Esophagus muscularis mucosa (tissue), 4 donors: ENCODE measurements around the gene SLC6A2. TPM values are rescaled to one million over a fixed set of nuclear protein-coding genes. Genes with fewer than 3 reads are reported as not detected.

Experiments used
- DNase-seq: peaks from one replicate; pipeline ENCODE4 v3.0.0-alpha.2; 2017; ENCODE audit errors: extremely low spot score
- H3K27ac ChIP-seq, 4 donors: fragments of 200-600 bp; sonication (generic); replicated peaks in 1 of 4; 1 replicate in 3 of 4; 2 replicates in 1 of 4; pipeline ENCODE4 v1.5.1; 2016 to 2019; ENCODE audit warnings: mild to moderate bottlenecking in 1 of 4
- H3K27me3 ChIP-seq, 4 donors: fragments of 200-600 bp; sonication (generic); one replicate each; pipeline versions ENCODE4 v1.5.1 to v1.6.0; 2016 to 2019
- H3K36me3 ChIP-seq, 4 donors: fragments of 200-600 bp; sonication (generic); one replicate each; pipeline ENCODE4 v1.5.1; 2016 to 2019
- H3K4me1 ChIP-seq, 4 donors: fragments of 200-600 bp; sonication (generic); one replicate each; pipeline ENCODE4 v1.5.1; 2016 to 2019
- H3K4me3 ChIP-seq, 4 donors: fragments of 200-600 bp; sonication (generic); 1 replicate in 2 of 4; 2 replicates in 2 of 4; pipeline ENCODE4 v1.5.1; 2016 to 2019; ENCODE audit warnings: mild to moderate bottlenecking in 4 of 4, moderate library complexity in 1 of 4
- H3K9me3 ChIP-seq, 4 donors: fragments of 200-600 bp; sonication (generic); 1 replicate in 3 of 4; 2 replicates in 1 of 4; pipeline ENCODE4 v1.5.1; 2016 to 2019
- EP300 ChIP-seq: sonication (generic); formaldehyde crosslinking; IDR thresholded peaks from one replicate; pipeline ENCODE4 v1.6.1; 2017; ENCODE audit warnings: antibody characterized with exemption
- POLR2A ChIP-seq: fragments of 450-650 bp; IDR thresholded peaks from one replicate; pipeline ENCODE4 v1.6.1; 2017; ENCODE audit warnings: antibody characterized with exemption, moderate library complexity, mild to moderate bottlenecking, low read depth
- POLR2AphosphoS5 ChIP-seq, 2 donors: sonication (generic); formaldehyde crosslinking; IDR thresholded peaks; one replicate each; pipeline ENCODE4 v1.6.1; 2017; ENCODE audit warnings: antibody characterized with exemption in 2 of 2
- WGBS: methylation state at CpG from one replicate; pipeline ENCODE4 v1.1.5; 2018; 5-methylcytosine and 5-hydroxymethylcytosine counted together
- intact Hi-C: fragments of 100-400 bp; cut with DNase I; formaldehyde crosslinking; loops from one replicate; pipeline ENCODE4 v1.15.1; 2023
- total RNA-seq, 4 donors: library from RNA; depleted of rRNA; stranded (reverse); fragments of >200 nt; gene quantifications; one replicate each; pipeline versions ENCODE4 v1.1.0 to v1.2.1, GENCODE V29; 2016
- TF ChIP-seq, protein P1 (sequence below), 3 experiments: fragments of 200-600 bp in 2 of 3; fragments of 450-650 bp in 1 of 3; sonication (generic) in 2 of 3; IDR thresholded peaks; one replicate each; pipeline ENCODE4 v1.5.1; 2017 to 2019; ENCODE audit warnings: antibody characterized with exemption in 3 of 3, mild to moderate bottlenecking in 2 of 3, moderate library complexity in 1 of 3

Gene SLC6A2
- total RNA-seq, 4 donors from 2014 or later = 0.19 to 2.1 (median 1.00) TPM

GRCh38 chr16:55660026-55660425, 4.2 kb downstream of the SLC6A2 start:
- DNase-seq = no peak
- WGBS = 100% methylated on average over 1 of the region's 1 CpG
- H3K36me3 ChIP-seq = no peaks in the 10 kb centered on the region
- peaks cover 0 to 6% (median 0%) of the 10 kb centered on the region in 4 donors for H3K9me3 ChIP-seq
- TF ChIP-seq EP300 (no peak), POLR2A (no peak), POLR2AphosphoS5 (IDR thresholded peaks at IDR 0.05) (no peak)
- TF ChIP-seq, protein P1, sequence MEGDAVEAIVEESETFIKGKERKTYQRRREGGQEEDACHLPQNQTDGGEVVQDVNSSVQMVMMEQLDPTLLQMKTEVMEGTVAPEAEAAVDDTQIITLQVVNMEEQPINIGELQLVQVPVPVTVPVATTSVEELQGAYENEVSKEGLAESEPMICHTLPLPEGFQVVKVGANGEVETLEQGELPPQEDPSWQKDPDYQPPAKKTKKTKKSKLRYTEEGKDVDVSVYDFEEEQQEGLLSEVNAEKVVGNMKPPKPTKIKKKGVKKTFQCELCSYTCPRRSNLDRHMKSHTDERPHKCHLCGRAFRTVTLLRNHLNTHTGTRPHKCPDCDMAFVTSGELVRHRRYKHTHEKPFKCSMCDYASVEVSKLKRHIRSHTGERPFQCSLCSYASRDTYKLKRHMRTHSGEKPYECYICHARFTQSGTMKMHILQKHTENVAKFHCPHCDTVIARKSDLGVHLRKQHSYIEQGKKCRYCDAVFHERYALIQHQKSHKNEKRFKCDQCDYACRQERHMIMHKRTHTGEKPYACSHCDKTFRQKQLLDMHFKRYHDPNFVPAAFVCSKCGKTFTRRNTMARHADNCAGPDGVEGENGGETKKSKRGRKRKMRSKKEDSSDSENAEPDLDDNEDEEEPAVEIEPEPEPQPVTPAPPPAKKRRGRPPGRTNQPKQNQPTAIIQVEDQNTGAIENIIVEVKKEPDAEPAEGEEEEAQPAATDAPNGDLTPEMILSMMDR (IDR thresholded peaks at IDR 0.05) = no peak
- no peak overlapping the region for H3K4me3 ChIP-seq
- intact Hi-C loops = no loop called here
- peaks cover 15 to 33% (median 23%) of the 10 kb centered on the region in 4 donors for H3K4me1 ChIP-seq
- H3K27me3 ChIP-seq = peaks cover 0 to 40% (median 4%) of the 10 kb centered on the region in 4 donors
- no peak overlapping the region for H3K27ac ChIP-seq

DNA sequence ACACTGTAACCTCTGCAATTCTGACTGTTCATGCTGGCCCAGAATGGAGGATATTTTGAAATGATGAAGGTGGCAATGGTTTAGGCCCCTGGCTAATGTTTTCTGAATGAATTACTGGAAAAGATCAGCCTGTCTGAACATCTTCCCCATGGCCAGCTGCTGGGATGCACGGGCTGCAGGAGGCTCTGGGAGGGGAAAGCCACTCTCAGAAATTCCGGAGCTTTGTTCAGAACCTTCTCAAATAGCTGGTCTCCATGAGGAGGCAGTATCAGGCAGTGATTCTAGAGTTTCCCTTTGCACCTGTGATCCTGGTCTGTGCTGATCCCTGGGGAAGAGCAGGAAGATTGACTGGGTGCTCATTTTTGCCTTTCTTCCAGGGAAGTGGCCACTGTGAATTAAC, 5.0 kb downstream of the SLC6A2 start:
- H3K4me3 ChIP-seq = no peak overlapping the region
- H3K4me1 ChIP-seq = peaks cover 8 to 26% (median 17%) of the 10 kb centered on the region in 4 donors
- no peaks in the 10 kb centered on the region for H3K36me3 ChIP-seq
- peaks cover 0 to 32% (median 3%) of the 10 kb centered on the region in 4 donors for H3K27me3 ChIP-seq
- no peak overlapping the region for H3K27ac ChIP-seq
- TF ChIP-seq POLR2A (no peak), POLR2AphosphoS5 (IDR thresholded peaks at IDR 0.05) (no peak), EP300 (no peak)
- TF ChIP-seq, protein P1 (IDR thresholded peaks at IDR 0.05) = no peak
- DNase-seq = no peak
- WGBS = 92% methylated on average over 2 of the region's 2 CpGs
- intact Hi-C loops = no loop called here
- peaks cover 0 to 6% (median 0%) of the 10 kb centered on the region in 4 donors for H3K9me3 ChIP-seq

- peaks cover 0 to 23% (median 0%) of the 10 kb centered on the region in 4 donors for H3K27me3 ChIP-seq
- no peak overlapping the region for H3K4me3 ChIP-seq
- TF ChIP-seq EP300 = no peak
- TF ChIP-seq POLR2AphosphoS5 (IDR thresholded peaks at IDR 0.05) = no peak
- TF ChIP-seq, protein P1 (IDR thresholded peaks at IDR 0.05) = no peak
- TF ChIP-seq POLR2A = no peak
- peaks cover 0 to 14% (median 6%) of the 10 kb centered on the region in 4 donors for H3K4me1 ChIP-seq
- DNase-seq = no peak
- intact Hi-C loops = no loop called here
- H3K27ac ChIP-seq = peak overlapping the region in 2 of 4 donors; percentile 10 to 30
- no peaks in the 10 kb centered on the region for H3K36me3 ChIP-seq
- peaks cover 0 to 6% (median 0%) of the 10 kb centered on the region in 4 donors for H3K9me3 ChIP-seq
Measured at GRCh38 chr16:55661941-55662643, 6.3 kb downstream of the SLC6A2 start.

DNA sequence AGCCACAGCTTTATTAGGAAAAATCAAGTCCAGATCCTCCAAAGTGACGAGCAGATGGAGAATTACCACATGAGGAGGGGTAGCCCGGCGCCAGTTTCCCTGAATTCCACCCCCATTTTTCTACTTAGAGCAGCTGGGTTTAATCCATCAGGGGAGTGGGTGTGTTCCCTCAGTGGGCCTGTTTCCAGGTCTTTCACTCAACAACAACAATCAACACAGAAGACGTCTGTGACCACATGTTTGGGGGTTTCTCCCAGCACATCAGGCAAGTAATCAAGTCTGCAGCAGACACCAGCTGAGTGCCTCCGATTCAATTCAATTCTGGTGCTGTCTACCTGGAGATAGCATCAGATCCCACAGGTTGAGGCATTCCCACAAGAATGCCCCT, 6.8 kb downstream of the SLC6A2 start:
- Histone ChIP-seq H3K4me3 (no peak overlapping the region), H3K9me3 (peaks cover 0 to 6% (median 0%) of the 10 kb centered on the region in 4 donors), H3K27me3 (peaks cover 0 to 19% (median 0%) of the 10 kb centered on the region in 4 donors), H3K36me3 (no peaks in the 10 kb centered on the region), H3K27ac (peak overlapping the region in 2 of 4 donors; percentile 10 to 30), H3K4me1 (peaks cover 0 to 14% (median 6%) of the 10 kb centered on the region in 4 donors)
- no peak for TF ChIP-seq POLR2A
- TF ChIP-seq EP300 = no peak
- TF ChIP-seq, protein P1 (IDR thresholded peaks at IDR 0.05) = no peak
- TF ChIP-seq POLR2AphosphoS5 (IDR thresholded peaks at IDR 0.05) = no peak
- WGBS = 81% methylated on average over 5 of the region's 5 CpGs
- DNase-seq = no peak
- intact Hi-C loops = no loop called here
